ENCODE measurements around the gene ZNF616. TPM values are rescaled to one million over a fixed set of nuclear protein-coding genes. Genes with fewer than 3 reads are reported as not detected.
"Not testable (repeated sequence)": the region's sequence is repeated elsewhere in the genome, so short reads cannot be mapped to it uniquely, and the experiment has no call there.

The ZNF616 gene
- total RNA-seq, 1 donor from 2014 or later, result 33.4 TPM

DNA sequence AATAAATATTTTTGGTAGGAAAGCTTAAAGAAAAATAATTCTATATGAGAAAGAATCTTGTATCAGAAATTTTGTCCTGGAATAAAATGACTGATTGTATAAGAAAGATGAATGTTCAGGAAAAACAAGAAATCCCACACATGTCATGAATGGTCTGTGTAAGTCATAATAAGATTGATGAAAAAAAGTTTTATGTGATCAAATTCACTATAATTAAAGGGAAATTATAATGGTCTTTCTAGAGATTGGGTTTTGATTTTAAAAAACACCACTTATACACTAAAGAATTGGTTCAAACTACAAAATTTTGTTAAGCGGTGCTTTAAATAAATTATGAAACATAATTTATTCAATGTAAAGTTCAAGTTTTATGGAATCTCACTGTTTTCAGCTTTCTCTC, 37.0 kb downstream of the ZNF616 start:
- no peak for DNase-seq

DNA sequence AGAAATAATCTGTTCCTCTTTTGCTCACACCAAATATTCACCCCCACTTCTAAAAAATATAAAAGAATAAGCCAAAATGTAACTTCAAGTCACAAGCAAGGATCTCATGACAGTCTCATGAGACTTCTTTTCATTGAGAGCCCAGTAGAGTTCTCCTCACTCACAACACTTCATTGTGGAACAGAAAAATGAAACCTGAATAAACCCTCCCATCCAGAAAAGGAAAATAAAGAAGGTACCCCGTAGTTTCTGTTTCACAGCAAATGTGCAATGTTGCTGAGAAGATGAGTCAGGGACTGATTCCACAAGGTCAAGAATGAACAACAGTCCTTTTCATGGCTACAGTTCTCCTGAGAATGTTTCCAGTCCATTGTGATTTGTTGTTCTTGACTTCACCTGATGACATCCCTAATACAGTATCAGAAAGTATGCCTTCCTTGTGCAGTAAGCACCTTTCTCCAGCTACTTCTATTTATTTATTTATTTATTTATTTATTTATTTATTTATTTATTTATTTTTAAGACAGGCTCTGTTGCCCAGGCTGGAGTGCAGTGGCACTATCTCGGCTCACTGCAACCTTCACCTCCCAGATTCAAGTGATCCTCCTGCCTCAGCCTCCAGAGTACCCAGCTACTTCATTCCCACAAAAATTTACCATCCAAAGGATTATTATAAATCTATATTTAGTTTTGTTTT, 37.7 kb downstream of the ZNF616 start:
- DNase-seq, result no peak

DNA sequence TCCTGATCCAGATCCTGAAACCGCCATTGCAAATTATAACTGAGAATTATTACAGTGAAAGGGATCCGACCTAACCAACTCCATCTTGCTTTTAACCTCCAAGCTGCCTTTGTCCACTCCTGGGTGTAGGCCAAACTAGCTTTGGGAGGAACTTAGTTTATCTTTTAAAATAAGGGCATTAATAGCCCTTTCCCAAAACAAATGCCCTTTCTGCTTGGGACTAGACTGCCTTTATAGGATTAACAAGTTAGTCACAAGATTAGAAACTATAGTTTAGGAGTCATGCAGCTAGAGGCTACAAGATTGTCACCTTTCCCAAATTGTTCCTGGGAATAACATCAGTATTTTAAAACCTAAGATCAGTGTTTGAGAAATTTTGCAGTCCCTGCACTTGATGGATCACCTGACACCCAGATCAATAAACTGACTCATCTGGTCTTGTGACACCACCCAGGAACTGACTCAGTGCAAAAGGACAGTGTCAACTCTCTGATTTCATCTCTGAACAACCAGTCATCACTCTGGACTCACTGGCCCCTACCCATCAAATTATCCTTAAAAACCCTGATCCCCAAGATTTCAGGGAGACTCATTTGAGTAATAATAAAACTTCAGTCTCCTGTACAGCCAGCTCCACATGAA, 40.1 kb downstream of the ZNF616 start:
- DNase-seq, result no peak

DNA sequence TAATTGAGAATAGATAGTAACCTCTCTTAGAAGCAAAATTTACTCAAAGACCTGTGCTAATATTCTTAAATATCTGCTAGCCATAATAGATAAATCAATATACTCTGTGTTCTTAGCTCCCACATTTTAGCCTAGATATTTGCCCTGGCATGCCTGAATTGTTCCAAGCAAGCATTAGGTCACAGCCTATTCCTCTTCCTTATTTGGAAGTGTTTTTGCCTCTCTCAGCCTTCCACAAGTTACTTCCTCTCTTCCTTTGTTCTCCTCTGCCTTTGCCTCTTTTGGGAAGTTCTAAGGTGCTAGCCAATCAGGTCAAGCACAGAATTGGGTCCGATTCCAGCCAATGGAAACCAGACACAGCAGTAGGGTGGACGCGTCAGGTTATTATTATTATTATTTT, 43.3 kb downstream of the ZNF616 start:
- not testable (repeated sequence) for DNase-seq

DNA sequence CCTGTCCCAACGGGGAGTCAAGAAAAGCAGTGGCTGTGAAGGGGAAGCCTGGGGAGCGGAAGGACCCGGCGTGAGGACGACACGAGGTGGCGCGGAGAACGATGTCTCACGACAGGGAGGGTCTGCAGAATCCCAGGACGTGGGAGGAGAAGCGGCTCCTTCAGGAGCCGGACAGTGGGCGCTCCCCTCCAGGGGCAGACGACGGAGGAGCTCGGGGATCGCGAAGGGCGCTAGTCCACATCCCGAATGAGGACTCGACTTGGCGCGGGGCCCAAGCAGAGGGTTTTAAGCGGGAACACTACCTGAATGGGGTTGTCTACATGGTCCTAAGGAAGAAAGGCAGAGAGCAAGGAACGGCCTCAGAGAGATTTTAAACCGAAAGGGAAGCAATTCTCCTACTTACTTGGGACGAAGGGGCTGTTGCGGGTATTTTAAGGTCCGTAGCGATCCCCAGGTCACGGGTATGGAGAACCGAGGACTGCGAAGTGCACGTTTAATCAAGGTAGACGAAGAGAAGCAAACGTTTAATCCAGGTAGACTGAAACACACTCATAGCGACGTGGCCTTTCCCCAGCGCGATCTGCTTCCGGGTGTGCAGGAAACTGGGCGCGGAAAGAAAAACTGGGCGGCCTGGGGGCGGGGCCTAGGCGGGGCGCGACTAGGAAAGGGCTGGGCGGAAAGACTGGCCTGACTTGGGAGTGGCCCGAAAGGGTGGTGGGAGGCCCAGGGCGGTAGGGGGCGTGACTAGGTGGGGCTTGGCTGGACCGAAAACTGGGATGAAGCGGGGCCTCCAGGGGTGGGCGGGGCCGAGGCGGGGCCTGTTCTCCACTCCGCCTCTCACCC, 44.3 kb downstream of the ZNF616 start, which contains the start of gene ZNF841:
Gene ZNF841 (minus strand): TSS at position 594 of the 843 bp plus-strand sequence. CDS start 10,964 bp downstream, outside the sequence.
- DNase-seq, result peak; percentile 91

DNA sequence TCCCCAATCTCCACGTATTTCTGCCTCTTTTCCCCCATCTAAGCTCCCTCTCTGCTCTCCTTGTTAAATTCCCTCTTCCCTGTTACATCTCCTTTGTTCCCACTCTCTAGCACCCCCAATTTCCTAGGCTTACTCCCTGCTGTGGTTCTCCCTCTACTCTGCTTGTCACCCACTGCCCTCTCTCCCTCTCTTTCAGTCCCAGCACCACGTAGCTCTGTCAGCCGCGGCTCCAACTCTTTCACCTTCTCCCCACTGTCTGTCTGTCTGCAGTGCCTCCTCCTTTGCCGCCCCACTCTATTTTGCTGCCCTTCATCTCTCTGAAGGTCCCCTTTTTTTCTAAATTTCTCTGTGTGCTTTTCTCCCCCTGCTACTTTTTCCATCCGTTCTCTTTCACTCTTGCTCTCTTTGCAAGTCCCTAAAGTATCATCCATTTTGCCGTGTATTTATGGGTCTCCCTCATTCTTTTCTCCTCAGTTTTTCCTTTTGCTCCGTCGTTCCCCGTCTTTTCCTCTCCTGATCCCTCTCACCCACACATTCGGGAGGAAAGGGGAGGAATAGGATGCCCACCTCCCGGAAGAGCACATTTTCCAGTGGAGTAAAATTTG, 45.1 kb downstream of the ZNF616 start:
- DNase-seq, result no peak

DNA sequence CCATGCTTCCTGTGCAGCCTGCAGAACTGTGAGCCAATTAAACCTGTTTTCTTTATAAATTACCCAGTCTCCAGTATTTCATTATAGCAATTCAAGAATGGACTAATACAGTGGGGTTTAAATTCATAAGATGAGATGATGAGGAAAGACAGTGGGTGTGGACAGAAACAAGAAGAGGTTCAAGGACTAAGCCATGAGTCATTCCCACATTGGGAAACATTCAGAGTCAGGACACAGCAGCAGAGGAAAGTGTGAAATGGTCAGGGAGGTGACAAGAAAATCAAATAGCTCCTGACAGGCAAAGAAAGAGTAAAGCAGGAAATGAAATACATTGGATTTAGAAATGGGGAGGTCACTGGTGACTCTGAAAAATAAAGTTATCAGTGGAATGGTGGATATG, 53.3 kb downstream of the ZNF616 start:
- DNase-seq, result no peak

DNA sequence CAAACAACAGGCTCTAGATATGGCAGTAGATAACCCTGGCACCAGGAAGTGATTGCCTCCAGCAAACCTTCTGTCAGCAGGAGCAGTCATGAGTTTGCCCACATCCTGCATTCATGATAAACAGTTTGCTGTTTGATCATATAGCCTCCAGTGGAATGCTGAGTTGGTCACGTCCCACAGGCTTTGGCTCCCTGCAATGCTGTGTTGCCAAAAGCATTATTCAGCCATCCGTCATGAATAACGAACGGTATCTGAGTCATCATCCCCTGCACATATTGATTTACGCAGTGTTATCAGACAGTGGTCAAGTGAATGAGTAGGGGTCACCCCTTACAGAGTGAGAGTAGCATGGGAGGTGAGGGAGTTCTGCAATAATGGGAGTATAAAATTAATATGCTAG, 69.2 kb downstream of the ZNF616 start:
- DNase-seq, result no peak

DNA sequence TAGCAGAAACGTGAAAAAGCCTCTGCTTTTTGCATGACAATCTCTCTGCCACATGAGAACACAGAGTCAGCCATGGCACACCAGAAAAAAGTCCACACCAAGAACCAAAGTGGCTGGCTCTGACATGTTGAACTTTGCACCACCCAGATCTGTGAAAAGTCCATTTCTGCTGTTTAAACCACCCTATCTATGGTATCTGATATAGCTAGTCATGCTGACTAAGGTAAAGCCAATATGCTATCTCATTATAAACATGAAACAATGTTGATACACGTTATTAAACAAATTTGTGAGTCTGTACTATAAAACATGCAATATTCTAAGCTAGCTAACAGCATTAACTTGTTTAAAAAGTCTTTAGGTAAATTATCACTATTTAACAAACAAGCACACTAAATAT, 70.1 kb downstream of the ZNF616 start:
- DNase-seq, result no peak

DNA sequence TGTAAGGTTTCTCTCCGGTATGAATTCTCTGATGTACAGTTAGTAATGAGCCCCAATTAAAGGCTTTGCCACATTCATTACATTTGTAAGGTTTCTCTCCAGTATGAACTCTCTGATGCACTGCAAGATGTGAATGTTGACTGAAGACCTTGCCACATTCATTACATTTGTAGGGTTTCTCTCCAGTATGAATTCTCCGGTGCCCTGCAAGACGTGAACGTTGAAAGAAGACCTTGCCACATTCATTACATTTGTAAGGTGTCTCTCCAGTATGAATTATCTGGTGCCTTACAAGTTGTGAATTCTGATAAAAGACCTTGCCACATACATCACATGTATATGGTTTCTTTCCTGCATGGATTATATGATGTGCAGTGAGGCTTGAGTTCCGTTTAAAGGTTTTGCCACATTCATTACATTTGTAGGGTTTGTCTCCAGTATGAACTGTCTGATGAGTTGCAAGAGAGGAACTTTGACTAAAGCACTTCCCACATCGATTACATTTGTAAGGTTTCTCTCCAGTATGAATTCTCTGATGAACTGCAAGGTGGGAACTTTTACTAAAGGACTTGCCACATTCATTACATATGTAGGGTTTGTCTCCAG, 73.4 kb downstream of the ZNF616 start:
- no peak for DNase-seq

DNA sequence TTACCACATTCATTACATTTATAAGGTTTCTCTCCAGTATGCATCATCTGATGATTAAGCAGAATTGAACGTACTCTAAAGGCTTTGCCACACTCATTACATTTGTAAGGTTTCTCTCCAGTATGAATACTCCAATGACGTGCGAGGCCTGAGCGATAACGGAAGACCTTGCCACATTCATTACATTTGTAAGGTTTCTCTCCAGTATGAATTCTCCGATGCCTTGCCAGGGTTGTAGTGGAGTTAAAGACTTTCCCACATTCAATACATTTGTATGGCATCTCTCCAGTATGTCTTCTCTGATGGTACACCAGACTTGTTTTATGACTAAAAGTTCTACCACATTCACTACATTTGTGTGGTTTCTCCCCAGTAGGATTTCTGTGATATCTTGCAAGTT, 74.3 kb downstream of the ZNF616 start:
- DNase-seq, result no peak

Small RNA genes lying within 50 kb of the gene (small RNA-seq; reads per million reads assigned to genes)
- 0.20 reads per million for gene RPL37P23

Other genes starting within 250 kb of the ZNF616 start
- 39.0 TPM for gene ZNF649, start 234.9 kb downstream of the ZNF616 start, total RNA-seq
- gene ZNF613, start 212.5 kb downstream of the ZNF616 start, total RNA-seq, result 11.4 TPM
- gene ZNF350, start 153.1 kb downstream of the ZNF616 start, total RNA-seq, result 20.6 TPM
- gene ZNF615, start 131.7 kb downstream of the ZNF616 start, total RNA-seq, result 27.1 TPM
- gene ZNF614, start 111.6 kb downstream of the ZNF616 start, total RNA-seq, result 33.7 TPM
- 17.6 TPM for gene ZNF432, start 91.1 kb downstream of the ZNF616 start, total RNA-seq
- gene ZNF841, start 44.2 kb downstream of the ZNF616 start, total RNA-seq, result 52.4 TPM
- gene ZNF836, start 31.7 kb upstream of the ZNF616 start, total RNA-seq, result 48.5 TPM
- 255 TPM for gene PPP2R1A, start 50.1 kb upstream of the ZNF616 start, total RNA-seq
- gene ZNF766, start 129.6 kb upstream of the ZNF616 start, total RNA-seq, result 19.8 TPM
- 9.4 TPM for gene ZNF480, start 157.2 kb upstream of the ZNF616 start, total RNA-seq
- gene ZNF610, start 196.3 kb upstream of the ZNF616 start, total RNA-seq, result 17.8 TPM
- gene ZNF880, start 230.0 kb upstream of the ZNF616 start, total RNA-seq, result 93.4 TPM